Measurements from ENCODE around the gene ITPRID2.

DNA sequence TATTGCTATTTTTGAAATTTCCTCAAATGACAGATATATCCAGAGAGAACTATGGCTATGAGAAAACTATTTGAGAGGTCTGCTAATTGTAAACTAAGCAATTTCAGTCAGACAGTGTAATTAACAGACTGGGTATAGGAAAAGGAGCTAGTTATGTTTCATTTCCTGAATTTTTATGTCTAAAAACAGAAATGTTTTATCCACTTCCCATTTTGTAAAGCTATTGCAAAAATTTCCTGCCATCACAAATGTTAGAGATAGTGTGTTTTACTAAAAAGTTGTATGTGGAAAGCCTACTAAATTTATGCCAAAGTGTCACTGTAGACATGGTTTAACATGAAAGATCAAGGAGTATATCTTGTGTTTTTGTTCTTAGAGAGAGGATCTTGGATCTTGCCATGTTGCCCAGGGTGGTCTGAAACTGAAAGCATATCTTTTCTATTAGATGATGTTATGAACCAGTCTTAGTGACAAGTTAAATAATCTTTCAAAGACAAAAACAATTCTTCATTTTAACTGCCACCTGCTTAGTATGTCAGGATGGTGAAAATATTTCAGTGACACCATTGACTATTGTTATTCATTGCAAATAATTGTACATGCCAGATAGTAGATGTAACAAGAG is 40.5 kb upstream of the ITPRID2 start:
- TF ChIP-seq POLR2A (IDR thresholded peaks at IDR 0.05; ENCODE audit: low read length): no peak
- TF ChIP-seq GATA1 (IDR thresholded peaks at IDR 0.05; ENCODE audit: low read depth, low read length): no peak

All from erythroblast (primary cell).